ENCODE data around the gene SYTL2.
"Not testable (repeated sequence)": the region's sequence is repeated elsewhere in the genome, so short reads cannot be mapped to it uniquely, and the experiment has no call there.

The SYTL2 gene

DNA sequence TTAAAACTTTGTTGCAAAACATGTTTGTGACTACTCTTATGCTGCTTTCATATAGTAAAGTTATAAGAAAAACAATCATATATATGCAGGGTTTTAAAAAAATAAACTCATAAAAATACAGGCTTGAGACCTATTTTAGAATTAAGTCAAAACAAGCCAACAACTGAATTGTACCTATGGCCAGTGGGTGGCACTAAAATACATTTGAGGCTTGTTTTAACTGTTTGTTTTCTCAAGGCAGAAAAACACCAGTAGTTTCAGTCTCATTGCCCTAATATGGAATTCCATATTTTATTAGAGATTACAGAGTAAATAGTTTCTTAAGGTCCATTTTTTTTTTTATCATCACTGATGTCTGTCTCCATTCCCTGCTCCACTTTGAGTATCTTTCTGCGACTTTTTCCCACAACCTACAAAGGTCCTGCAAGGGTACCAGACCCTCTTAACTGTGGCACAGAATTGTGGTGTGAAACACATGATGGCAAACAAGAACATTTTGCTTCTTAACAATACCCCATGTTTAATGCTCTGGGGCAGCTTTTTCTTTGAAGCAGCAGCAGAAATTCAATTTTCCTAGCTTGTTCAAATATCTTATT, 116.5 kb downstream of the SYTL2 start:
- peak in 2 of 58 donors; percentile 16 to 19 for DNase-seq

DNA sequence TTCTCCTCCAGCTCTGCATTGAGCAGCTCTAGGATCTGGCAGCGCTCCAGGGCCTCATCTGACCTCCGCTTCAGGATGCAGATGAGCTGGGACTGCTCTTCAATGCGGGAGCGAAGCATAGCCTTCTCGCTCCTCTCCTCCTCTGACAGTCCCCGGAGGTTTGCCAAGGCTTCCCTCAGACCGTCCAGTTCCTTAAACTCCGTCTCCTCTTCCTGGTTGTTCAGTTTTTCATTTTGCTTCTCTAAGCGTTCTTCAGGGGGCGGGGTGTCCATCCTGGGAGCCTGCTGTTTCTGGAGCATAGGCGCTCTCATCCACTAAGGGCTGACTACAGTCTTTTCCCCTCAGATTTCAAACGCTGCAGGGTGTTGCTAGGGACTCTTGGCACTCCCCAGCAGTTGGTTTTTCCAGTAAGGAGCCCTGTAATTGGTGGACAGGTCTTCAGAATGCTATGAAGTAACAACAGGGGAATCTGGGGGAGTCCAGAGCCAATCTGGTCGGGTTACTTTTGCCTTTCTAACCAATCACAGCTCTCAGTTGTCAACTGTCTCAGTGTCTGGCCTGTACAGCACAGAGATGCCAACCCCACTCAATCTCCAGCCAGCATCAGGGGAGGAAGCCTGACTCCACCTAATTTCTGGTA, 125.0 kb downstream of the SYTL2 start, which contains the start of gene CCDC89:
TSS of gene CCDC89 (minus strand) at position 376 of the 640 bp plus-strand sequence. CDS start at position 311, 65 bp downstream.
- DNase-seq, result peak in 55 of 58 donors; percentile 13 to 87 (median 57)

DNA sequence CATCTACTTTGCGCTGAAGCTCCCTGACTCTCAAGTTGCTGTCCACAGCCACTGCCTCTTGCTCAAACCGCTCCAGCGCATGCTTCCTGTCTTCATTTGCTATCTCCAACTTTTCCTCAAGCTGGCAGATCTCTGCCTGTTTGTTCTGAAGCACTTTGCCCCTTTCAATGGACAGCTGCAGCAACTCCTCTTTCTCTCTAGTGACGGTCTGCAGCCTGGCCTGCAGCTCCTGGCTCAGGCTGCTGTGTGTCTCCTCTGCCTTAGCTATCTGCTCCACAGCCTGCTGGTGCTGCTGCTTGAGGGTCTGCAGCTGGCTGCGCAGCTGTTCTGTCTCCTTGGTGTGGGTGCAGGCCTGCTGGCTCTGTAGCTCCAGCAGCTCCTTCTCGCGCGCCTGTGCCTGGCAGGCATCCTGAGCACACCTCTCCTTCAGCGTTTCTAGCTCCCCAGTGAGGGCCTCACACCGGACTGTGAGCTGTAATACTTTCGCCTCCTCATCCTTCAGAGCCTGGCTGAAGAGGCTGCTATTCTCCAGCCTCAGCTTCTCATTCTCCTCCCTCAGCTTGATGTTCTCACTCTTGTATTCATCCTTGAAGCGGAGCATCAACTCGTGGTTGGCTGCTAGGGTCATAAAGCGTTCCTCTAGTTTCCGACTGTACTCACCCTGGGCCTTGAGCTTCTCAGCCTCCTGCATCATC, 125.7 kb downstream of the SYTL2 start:
- peak in 6 of 58 donors; percentile 1 to 46 (median 12) for DNase-seq

DNA sequence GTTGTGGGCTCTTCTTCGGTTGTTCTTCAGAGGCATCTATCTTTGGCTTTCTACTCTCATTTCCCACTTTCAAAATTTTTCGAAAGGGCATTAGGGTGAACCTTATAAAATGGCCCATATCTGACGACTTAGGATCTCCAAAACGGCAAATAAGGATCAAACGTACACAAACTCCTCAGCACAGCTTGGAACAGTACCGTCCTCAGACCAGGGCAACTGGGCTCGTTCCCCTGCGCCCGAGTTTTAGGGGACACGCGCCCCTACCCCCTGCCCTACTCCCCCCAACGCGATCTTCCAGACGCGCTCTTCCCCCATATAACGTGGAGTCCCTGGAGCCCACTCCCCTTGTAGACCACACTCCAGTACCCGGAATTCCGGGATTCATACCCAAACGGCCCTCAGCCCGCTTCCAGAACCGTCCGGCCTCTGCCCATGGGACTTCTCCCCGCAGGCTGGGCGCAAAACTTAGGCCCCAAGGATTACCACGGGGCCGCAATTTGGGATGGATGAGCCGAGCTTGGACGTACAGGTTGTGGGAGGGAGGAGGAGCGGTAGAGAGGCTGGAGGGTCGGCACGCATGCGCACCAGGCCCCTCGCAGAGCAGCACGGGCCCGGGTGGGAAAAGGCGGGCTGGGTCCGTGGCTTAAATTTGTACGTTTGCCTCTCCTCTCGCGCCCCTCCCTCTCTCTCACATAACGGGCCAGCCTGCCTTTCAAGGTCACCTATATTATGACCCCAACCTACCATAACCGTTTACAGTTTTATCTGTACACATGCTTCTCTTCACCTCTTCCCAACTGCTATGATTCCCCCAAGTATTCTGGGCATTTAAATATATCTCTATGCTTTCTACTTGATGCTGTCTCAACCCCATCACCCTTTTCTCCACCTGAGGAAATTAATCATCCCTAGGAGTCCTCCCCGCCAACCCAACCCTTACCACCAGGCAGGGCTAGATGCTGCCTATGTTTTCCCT, 128.3 kb downstream of the SYTL2 start:
- peak in 55 of 58 donors; percentile 3 to 78 (median 45) for DNase-seq

DNA sequence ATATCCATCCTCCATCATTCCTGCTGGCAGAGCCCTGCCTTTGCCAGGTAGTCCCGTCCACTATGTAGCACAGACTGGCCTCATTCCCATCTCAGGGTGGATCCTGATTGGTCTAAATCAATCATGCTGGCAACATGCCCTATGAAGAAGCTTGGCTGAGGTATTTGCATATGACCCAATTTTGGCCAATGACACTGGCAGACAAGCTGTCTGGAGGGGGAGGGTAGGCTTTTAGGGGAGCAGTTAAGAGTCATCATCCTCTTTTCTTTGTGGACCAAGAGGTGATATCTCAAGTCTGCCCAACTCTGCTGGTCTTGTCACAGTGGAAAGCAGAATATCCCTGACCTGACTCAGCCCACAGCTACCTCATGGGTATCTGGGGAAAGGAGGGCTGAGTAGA, 130.0 kb downstream of the SYTL2 start:
- DNase-seq, result peak in 1 of 58 donors; percentile 8

DNA sequence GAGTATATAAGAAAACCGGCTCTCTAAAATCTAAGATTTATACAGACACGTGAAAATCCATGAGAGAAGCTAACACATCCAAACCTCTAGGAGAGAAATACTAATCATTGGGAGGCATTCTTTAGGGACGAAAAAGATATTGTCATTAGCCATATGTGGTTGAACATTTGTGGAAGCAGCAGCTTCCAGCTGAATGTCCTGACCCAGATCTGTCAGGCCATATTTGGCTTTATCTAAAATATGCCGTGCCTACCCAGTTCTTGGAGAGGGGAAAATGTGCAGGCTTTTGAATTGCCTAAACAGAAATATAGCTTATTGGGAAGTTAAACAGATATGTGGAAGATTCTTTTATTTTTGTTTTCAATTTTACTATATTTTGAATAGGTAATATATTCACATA, 131.4 kb downstream of the SYTL2 start:
- DNase-seq, result no peak

DNA sequence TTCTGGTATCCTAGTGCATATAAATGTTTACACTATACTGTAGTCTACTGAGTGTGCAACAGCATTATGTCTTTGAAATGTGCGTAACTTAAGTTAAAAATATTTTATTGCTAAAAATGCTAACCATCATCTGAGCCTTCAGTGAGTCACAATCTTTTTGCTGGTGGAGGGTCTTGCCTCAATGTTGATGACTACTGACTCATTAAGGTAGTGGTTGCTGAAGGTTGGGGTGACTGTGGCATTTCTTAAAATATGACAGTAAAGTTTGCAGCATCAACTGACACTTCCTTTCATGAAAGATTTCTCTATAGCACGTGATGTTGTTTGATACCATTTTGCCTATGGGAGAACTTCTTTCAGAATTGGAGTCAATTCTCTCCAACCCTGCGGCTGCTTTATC, 137.5 kb downstream of the SYTL2 start:
- no peak for DNase-seq

DNA sequence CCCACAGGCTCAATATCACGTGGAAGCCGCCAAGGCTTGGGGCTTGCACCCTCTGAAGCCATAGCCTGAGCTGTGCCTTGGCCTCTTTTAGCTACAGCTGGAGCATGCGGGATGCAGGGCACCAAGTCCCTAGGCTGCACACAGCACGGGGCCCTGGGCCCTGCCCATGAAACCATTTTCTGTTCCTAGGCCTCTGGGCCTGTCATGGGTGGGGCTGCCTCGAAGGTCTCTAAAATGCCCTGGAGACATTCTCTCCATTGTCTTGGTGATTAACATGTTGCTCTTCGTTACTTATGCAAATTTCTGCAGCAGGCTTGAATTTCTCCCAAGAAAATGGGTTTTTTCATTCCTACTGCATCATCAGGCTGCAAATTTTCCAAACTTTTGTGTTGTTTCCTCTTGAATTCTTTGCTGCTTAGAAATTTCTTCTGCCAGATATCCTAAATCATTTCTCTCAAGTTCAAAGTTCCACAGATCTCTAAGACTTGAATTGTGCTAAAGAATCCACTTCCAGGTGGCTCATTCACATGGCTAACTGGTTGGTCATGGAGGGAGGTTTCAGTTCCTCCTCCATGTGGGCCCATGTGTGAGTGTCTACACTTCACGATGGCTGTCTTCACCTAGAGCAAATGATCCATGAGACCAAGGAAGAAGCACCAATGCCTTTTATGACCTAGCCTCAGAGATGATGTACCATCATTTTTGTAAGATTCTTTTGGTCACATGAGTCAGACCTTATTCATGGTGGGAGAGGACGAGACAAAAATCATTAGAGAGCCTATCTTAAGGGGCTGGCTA, 138.6 kb downstream of the SYTL2 start:
- no peak for DNase-seq

DNA sequence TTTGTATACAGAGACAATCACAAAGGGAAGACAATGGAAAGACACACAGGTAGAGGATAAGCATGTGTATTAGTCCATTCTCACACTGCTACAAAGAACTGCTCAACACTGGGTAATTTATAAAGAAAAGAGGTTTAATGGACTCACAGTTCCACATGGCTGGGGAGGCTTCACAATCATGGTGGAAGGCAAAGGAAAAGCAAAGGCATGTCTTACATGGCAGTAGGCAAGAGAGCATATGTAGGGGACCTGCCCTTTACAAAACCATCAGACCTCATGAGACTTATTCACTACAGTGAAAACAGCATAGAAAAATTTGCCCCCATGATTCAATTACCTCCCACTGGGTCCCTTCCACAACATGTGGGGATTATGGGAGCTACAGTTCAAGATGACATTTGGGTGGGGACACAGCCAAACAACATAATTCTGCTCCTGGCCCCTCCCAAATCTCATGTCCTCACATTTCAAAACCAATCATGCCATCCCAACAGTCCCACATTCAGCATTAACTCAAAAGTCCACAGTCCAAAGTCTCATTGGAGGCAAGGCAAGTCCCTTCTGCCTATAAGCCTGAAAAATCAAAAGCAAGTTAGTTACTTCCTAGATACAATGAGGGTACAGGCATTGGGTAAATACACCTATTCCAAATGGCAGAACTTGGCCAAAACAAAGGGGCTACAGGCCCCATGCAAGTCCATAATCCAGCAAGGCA, 139.8 kb downstream of the SYTL2 start:
- not testable (repeated sequence) for DNase-seq

DNA sequence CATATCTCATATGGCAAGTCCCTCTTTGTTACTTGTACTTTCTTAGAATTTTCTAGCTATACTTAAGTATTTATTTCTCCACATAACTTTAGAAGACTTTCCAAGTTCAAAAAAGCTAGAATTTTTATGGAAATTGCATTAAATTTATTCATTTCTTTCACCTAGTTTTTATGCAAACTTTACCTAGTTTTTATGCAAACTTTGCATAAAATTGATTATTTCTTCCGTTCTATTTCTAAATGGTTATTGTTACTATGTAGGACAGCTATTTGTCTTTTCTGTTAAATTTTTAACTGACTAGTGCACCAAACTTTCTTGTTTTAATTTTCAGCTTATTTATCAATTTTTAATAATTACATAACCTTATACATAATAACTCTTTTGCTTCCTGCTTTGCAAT, 142.8 kb downstream of the SYTL2 start:
- DNase-seq, result no peak

DNA sequence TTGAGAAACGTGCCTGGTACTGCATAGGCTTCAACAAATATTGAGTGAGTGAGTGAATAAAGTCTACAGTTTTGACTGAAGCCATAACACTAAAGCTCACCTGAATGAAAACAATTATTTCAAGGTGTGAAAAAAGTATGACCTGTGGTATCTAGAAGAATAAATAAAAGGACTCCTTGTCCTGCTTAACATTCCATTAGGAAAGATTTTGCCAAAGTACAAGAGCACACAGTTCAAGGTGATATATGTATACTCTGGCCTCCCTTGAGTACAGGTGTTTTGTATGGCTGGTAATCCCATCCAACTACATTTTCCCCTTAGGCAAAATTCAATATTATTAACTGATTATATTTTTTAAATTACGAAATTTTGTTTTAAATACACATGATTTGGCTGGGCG, 144.3 kb downstream of the SYTL2 start:
- DNase-seq, result no peak

DNA sequence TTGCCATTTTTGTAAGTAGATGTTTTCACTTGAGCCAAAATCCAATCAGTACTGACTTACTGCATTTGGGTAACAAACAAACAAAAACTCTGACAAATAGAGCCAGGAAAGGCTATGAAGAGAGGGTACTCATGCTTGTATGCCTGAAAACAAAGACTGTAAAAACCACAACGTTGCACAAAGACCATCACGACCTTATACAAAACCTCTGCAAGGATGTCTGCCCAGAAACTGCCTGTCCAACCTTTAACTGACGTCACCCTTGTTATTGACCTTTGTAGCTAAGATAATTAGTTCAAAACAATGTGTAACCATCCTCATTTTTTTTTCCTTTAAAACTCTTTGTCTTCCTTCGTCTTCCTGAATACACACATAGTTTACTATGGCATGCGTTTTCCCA, 145.2 kb downstream of the SYTL2 start:
- DNase-seq, result peak in 1 of 58 donors; percentile 16

DNA sequence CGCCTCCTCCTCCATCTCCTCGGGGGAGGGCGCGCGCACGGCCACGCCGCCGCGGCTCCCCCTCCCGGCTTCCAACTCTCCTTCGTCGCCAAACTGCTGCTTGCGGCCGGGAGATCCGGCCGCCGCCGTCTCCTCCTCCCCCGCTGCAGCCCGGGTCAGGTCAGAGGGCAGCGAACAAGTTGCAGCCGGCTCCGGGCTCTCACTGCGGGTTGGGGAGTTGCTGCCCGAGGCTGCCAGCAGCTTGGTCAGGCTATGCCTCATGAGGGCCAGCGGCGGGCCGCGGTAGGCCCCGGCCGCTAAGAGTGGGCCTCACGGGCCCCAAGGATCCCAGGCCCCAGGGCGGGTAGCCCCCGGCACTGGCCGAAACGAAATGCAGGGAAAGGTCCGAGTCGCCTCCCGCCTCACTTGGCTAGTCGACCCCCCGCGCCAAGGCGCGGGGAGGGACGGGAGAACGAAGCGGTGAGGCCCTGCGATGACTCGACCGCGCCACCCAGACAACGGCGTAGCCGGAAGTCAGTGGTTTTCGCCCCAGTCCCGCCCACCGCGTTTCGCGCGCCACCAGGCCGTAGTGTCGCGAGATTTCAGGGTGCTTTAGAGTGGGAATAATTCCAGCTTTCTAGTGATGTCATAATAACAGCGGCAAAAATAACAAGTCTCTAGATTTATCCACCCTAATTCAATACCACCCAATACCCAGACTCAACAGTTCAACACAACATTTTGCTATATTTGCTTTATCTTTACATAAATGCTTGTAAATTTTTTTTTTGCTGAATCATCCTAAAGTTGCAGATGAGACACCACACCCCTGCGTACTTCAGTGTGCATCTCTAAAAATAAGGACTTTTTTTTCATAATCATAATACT, 146.1 kb downstream of the SYTL2 start, which contains the start of gene CREBZF:
TSS of gene CREBZF (minus strand) at position 515 of the 867 bp plus-strand sequence. CDS start at position 261, 254 bp downstream.
- peak; percentile 57 to 95 (median 89) for DNase-seq

DNA sequence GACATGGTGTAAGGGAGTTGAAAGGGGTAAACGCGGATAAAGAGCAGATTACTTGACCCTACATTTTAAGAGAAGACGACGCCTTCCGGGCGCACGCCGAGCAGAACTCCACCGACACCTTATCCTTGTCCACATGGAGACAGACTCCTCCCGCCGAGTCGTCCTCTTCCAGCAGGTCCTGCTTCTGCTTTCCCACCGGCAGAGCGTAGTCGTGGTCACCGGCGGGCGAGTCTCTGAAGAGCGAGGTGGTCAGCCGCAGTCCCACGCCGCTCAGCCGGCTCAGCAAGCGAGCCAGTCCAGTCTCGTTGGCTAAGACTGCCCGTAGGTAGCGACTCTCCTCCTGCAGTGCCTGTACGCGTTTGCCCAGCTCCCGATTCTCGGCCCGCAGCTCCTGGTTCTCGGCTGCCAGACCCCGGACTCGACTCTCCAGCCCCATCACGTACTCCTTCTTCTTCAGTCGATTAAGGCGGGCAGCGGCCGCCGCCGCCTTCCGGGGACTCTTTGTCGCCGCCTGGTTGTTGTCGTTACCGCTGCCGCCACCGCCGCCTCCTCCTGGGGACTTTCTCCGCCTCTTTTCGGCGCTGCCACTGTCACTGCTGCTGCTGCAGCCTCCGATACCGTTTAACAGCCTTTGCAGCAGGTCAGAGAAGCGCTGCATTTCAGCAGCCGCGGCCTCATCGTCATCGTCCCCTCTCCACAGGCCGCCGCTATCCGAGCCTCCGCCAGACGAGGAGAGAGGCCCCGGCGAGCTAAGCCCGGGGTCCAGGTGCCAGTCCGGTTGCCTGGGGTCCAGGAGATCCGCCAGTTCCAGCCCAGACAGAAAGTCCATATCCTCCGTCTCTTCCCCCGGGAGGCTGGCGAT, 147.0 kb downstream of the SYTL2 start:
- peak in 55 of 58 donors; percentile 18 to 84 (median 71) for DNase-seq

DNA sequence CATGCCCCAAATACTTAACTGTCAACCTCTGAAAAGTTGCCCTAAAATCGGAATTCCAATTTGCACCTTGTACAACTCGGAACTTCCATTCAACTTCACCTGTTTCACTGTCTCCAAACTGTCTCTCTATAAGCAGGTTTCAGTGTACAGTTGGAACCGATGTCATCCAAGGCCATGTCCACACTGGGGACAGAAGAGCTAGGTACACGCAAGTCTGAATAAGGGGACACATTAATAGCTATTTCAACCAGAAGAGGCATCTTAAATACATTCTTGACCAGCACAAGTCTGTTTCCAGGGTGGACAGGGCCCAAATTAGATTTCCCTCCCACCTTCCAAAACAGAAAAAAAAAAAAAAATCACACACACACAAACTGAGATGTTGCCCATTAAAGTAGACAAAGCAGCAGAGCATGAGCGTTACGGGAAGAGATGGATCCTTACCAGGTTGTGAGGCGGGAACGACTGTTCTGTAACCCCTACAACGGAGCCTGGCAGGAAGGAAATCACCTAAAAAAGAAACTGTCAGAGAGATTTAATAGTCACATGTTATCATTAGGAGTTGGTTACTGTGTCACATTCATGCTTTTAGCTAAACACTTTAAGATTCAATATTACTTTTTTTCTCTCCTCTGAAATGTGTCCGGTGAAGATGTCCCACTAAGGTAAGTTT, 147.7 kb downstream of the SYTL2 start:
- no peak for DNase-seq

DNA sequence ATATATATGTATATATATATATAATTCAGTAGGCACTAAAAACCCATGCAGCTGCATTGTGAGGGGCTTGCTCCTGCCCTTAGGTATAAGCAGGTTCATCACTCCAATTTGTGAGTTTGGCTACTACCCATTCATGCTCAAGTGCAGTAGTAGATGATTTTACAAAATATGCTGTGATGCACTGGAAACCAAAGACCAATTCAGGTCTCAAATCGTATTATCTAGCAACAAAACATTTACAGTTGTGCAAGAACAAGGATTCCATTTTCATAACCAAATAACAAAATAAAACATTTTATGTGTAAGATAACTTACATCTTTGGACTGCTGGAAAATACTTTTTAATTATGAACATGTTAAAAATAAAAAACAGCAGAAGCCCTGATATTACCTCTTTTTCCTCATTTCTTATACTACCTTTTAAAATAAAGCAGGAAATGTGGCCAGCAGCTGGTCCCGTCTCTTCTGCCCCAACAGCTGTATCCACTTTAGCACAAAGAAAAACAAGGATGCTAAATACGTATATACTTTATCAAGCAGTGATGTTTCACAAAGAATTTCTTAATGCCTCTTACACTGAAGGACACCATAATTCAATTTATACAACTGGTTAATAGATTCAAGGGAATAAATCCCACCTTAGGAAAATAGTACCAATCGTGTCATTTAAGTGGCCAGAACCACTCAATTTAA, 148.8 kb downstream of the SYTL2 start:
- no peak for DNase-seq

All from anterior cingulate cortex (tissue), 58 donors.